Mesenchymal stem cell (in vitro differentiated cells and primary cell): ENCODE results near the gene GYPC.
"Not testable (repeated sequence)": the region's sequence is repeated elsewhere in the genome, so short reads cannot be mapped to it uniquely, and the experiment has no call there.

ENCODE experiments used
- DNase-seq: peaks from one replicate; pipeline ENCODE4 v3.0.0-alpha.2; 2013
- H2AFZ ChIP-seq: one replicate; pipeline ENCODE4 v1.6.1; 2013; ENCODE audit warnings: low read depth, mild to moderate bottlenecking, control low read depth, inconsistent platforms, low read length, moderate library complexity
- H2AK5ac ChIP-seq: 2 replicates; pipeline ENCODE4 v1.6.1; 2013; ENCODE audit warnings: low read length, moderate library complexity, mild to moderate bottlenecking, inconsistent platforms; ENCODE audit not compliant: severe bottlenecking
- H2BK120ac ChIP-seq: one replicate; pipeline ENCODE4 v1.6.1; 2013; ENCODE audit warnings: low read depth, mild to moderate bottlenecking, inconsistent platforms, low read length, moderate library complexity
- H2BK12ac ChIP-seq, 2 experiments: one replicate each; pipeline ENCODE4 v1.6.1; 2013; ENCODE audit warnings: inconsistent platforms in 2 of 2, low read length in 2 of 2, mild to moderate bottlenecking in 2 of 2, moderate library complexity in 2 of 2, control low read depth in 1 of 2
- H2BK15ac ChIP-seq: one replicate; pipeline ENCODE4 v1.6.1; 2013; ENCODE audit warnings: mild to moderate bottlenecking, low read depth, inconsistent platforms; ENCODE audit not compliant: poor library complexity, severe bottlenecking
- H2BK5ac ChIP-seq: 2 replicates; pipeline ENCODE4 v1.6.1; 2013; ENCODE audit warnings: low read depth, mild to moderate bottlenecking, low read length, control low read depth, inconsistent platforms; ENCODE audit not compliant: poor library complexity, severe bottlenecking
- H3K14ac ChIP-seq, 2 experiments: one replicate each; pipeline ENCODE4 v1.6.1; 2013; ENCODE audit warnings: inconsistent platforms in 2 of 2, low read length in 2 of 2, control low read depth in 1 of 2, mild to moderate bottlenecking in 1 of 2, moderate library complexity in 1 of 2
- H3K18ac ChIP-seq, 2 experiments: one replicate each; pipeline ENCODE4 v1.6.1; 2013; ENCODE audit warnings: inconsistent platforms in 2 of 2, low read length in 2 of 2, control low read depth in 1 of 2, low read depth in 1 of 2, mild to moderate bottlenecking in 1 of 2
- H3K23ac ChIP-seq, 2 experiments: one replicate each; pipeline ENCODE4 v1.6.1; 2013; ENCODE audit warnings: inconsistent platforms in 2 of 2, low read length in 2 of 2, mild to moderate bottlenecking in 2 of 2, moderate library complexity in 2 of 2, control low read depth in 1 of 2
- H3K27ac ChIP-seq: 2 replicates; pipeline ENCODE4 v1.5.1; 2013; ENCODE audit warnings: mild to moderate bottlenecking, moderate library complexity, low read length, control low read depth, inconsistent platforms; ENCODE audit not compliant: poor library complexity, severe bottlenecking
- H3K27me3 ChIP-seq, 2 experiments: 2 replicates each; pipeline versions ENCODE4 v1.6.1 to v1.7.0; 2013; ENCODE audit warnings: low read length in 2 of 2, mild to moderate bottlenecking in 2 of 2, moderate library complexity in 2 of 2, control low read depth in 1 of 2, inconsistent platforms in 1 of 2; ENCODE audit not compliant: control insufficient read depth in 1 of 2, insufficient read depth in 1 of 2
- H3K36me3 ChIP-seq, 2 experiments: 2 replicates each; pipeline versions ENCODE4 v1.6.1 to v1.7.0; 2013; ENCODE audit warnings: low read length in 2 of 2, control low read depth in 1 of 2, inconsistent platforms in 1 of 2, low read depth in 1 of 2, mild to moderate bottlenecking in 1 of 2; ENCODE audit not compliant: insufficient read depth in 2 of 2, control insufficient read depth in 1 of 2
- H3K4ac ChIP-seq, 2 experiments: one replicate each; pipeline ENCODE4 v1.6.1; 2013; ENCODE audit warnings: inconsistent platforms in 2 of 2, low read length in 2 of 2, mild to moderate bottlenecking in 2 of 2, moderate library complexity in 2 of 2, control low read depth in 1 of 2, low read depth in 1 of 2
- H3K4me1 ChIP-seq: 2 replicates; pipeline ENCODE4 v1.6.1; 2013; ENCODE audit warnings: low read depth, low read length, control low read depth; ENCODE audit not compliant: control insufficient read depth, insufficient read depth
- H3K4me2 ChIP-seq: 2 replicates; pipeline ENCODE4 v1.6.1; 2013; ENCODE audit warnings: low read length, mild to moderate bottlenecking, inconsistent platforms; ENCODE audit not compliant: poor library complexity, severe bottlenecking
- H3K4me3 ChIP-seq, 2 experiments: 2 replicates each; pipeline versions ENCODE4 v1.5.1 to v1.7.0; 2013; ENCODE audit warnings: low read length in 2 of 2, mild to moderate bottlenecking in 2 of 2, control low read depth in 1 of 2, low read depth in 1 of 2; ENCODE audit not compliant: insufficient read depth in 1 of 2
- H3K79me1 ChIP-seq: replicated peaks from 2 replicates; pipeline ENCODE4 v1.6.1; 2013; ENCODE audit warnings: mild to moderate bottlenecking, control low read depth, low read length, inconsistent platforms; ENCODE audit not compliant: poor library complexity, severe bottlenecking
- H3K9ac ChIP-seq: 2 replicates; pipeline ENCODE4 v1.7.0; 2013; ENCODE audit warnings: mild to moderate bottlenecking, low read length, moderate library complexity
- H3K9me3 ChIP-seq: 2 replicates; pipeline ENCODE4 v1.7.0; 2013; ENCODE audit warnings: mild to moderate bottlenecking, low read length; ENCODE audit not compliant: control insufficient read depth
- H4K8ac ChIP-seq: one replicate; pipeline ENCODE4 v1.6.1; 2013; ENCODE audit warnings: inconsistent platforms, mild to moderate bottlenecking, low read length, moderate library complexity
- H4K91ac ChIP-seq: one replicate; pipeline ENCODE4 v1.6.1; 2013; ENCODE audit warnings: mild to moderate bottlenecking, low read length, inconsistent platforms
- WGBS: methylation state at CpG from one replicate; pipeline ENCODE4 v1.1.7; 2013; ENCODE audit warnings: mixed read lengths; 5-methylcytosine and 5-hydroxymethylcytosine counted together

GYPC gene

GRCh38 chr2:126715576-126716406 lies 59.8 kb downstream of the GYPC start:
- no peaks in the 10 kb centered on the region for H3K36me3 ChIP-seq
- H4K91ac ChIP-seq: no peak overlapping the region
- H3K4me2 ChIP-seq: no peak overlapping the region
- H3K27me3 ChIP-seq: peaks cover 0 to 9% of the 10 kb centered on the region in 2 experiments
- H3K4ac ChIP-seq: no peak overlapping the region
- H3K4me3 ChIP-seq: no peak overlapping the region
- H3K23ac ChIP-seq: no peak overlapping the region
- H4K8ac ChIP-seq: no peak overlapping the region
- H2AFZ ChIP-seq: no peak overlapping the region
- peaks cover 2% of the 10 kb centered on the region for H3K4me1 ChIP-seq
- no peak overlapping the region for H2BK15ac ChIP-seq
- no peak overlapping the region for H2AK5ac ChIP-seq
- H3K9me3 ChIP-seq: no peaks in the 10 kb centered on the region
- no peak overlapping the region for H2BK12ac ChIP-seq
- no peak overlapping the region for H2BK120ac ChIP-seq
- H3K27ac ChIP-seq: no peak overlapping the region
- 72% methylated on average over 5 of the region's 5 CpGs for WGBS
- H3K14ac ChIP-seq: no peak overlapping the region
- no peaks in the 10 kb centered on the region for H3K79me1 ChIP-seq
- DNase-seq: no peak
- no peak overlapping the region for H3K18ac ChIP-seq
- H2BK5ac ChIP-seq: no peak overlapping the region
- no peak overlapping the region for H3K9ac ChIP-seq

GRCh38 chr2:126717277-126717676 lies 61.3 kb downstream of the GYPC start:
- not testable (repeated sequence) for H3K23ac ChIP-seq, H3K27me3 ChIP-seq, H2BK15ac ChIP-seq, DNase-seq, H2BK12ac ChIP-seq, H4K91ac ChIP-seq, H3K18ac ChIP-seq, H3K36me3 ChIP-seq, H3K4me1 ChIP-seq, H3K14ac ChIP-seq, H3K9me3 ChIP-seq, H3K4me3 ChIP-seq, H3K79me1 ChIP-seq, H2BK120ac ChIP-seq, H2AK5ac ChIP-seq, H3K4ac ChIP-seq, H2BK5ac ChIP-seq, H3K27ac ChIP-seq, H2AFZ ChIP-seq, H4K8ac ChIP-seq, H3K9ac ChIP-seq, H3K4me2 ChIP-seq
- WGBS: 98% methylated on average over 7 of the region's 10 CpGs

GRCh38 chr2:126717928-126718327 lies 62.0 kb downstream of the GYPC start:
- Histone ChIP-seq H3K4me1 (peaks cover 2% of the 10 kb centered on the region), H2BK15ac (no peak overlapping the region), H4K91ac (no peak overlapping the region), H4K8ac (no peak overlapping the region), H2BK120ac (no peak overlapping the region), H3K18ac (no peak overlapping the region), H3K4ac (no peak overlapping the region), H3K4me2 (no peak overlapping the region), H3K4me3 (no peak overlapping the region), H3K27me3 (peaks cover 0 to 9% of the 10 kb centered on the region in 2 experiments), H3K27ac (no peak overlapping the region), H3K79me1 (no peaks in the 10 kb centered on the region), H2AFZ (no peak overlapping the region), H2BK5ac (no peak overlapping the region), H3K36me3 (no peaks in the 10 kb centered on the region), H2AK5ac (no peak overlapping the region), H3K14ac (no peak overlapping the region), H3K9me3 (no peaks in the 10 kb centered on the region), H2BK12ac (no peak overlapping the region), H3K9ac (no peak overlapping the region), H3K23ac (no peak overlapping the region)
- 93% methylated on average over 5 of the region's 5 CpGs for WGBS
- no peak for DNase-seq

- Histone ChIP-seq H2BK120ac (no peak overlapping the region), H3K79me1 (no peaks in the 10 kb centered on the region), H3K18ac (no peak overlapping the region), H4K8ac (no peak overlapping the region), H3K4me1 (peaks cover 2% of the 10 kb centered on the region), H2BK12ac (no peak overlapping the region), H2BK5ac (no peak overlapping the region), H4K91ac (no peak overlapping the region), H3K9me3 (no peaks in the 10 kb centered on the region), H3K14ac (no peak overlapping the region), H3K9ac (no peak overlapping the region), H2AK5ac (no peak overlapping the region), H3K4me3 (no peak overlapping the region), H3K36me3 (no peaks in the 10 kb centered on the region), H3K23ac (no peak overlapping the region), H3K27me3 (peaks cover 0 to 9% of the 10 kb centered on the region in 2 experiments), H3K4ac (no peak overlapping the region), H2AFZ (no peak overlapping the region), H3K4me2 (no peak overlapping the region), H3K27ac (no peak overlapping the region), H2BK15ac (no peak overlapping the region)
- 70% methylated on average over 3 of the region's 3 CpGs for WGBS
- DNase-seq: no peak
Measured at GRCh38 chr2:126719191-126719832, 63.4 kb downstream of the GYPC start.
